H1 (cell line): Measurements from ENCODE around the gene TXK. TPM values are rescaled to one million over a fixed set of nuclear protein-coding genes. Genes with fewer than 3 reads are reported as not detected.

ENCODE experiments used
- CTCF ChIA-PET: fragments of 300-600 bp; sonication (Branson Sonifier 250); formaldehyde crosslinking; loops from one replicate; lab custom pipeline; 2021; ENCODE audit not compliant: partially characterized antibody; lab: Charles Lee
- POLR2A ChIA-PET: fragments of 300-600 bp; sonication (Branson Sonifier 250); formaldehyde crosslinking; loops from one replicate; lab custom pipeline; 2021; ENCODE audit warnings: inconsistent platforms; ENCODE audit not compliant: partially characterized antibody; lab: Charles Lee
- DNase-seq, 2 experiments: peaks; one replicate each; pipeline versions ENCODE4 v3.0.0 to v3.0.0-alpha.2; 2010 to 2022; ENCODE audit warnings: low spot score in 2 of 2, low read depth in 1 of 2, mixed read lengths in 1 of 2
- FAIRE-seq: peaks from 2 replicates; lab custom pipeline; 2011; peaks lifted over from hg19 to GRCh38; lab: Jason Lieb, UNC
- H2AFZ ChIP-seq: 2 replicates; pipeline ENCODE4 v1.8.1; 2012; ENCODE audit warnings: low read length, inconsistent platforms
- H2AK5ac ChIP-seq: 2 replicates; pipeline ENCODE4 v1.6.1; 2013; ENCODE audit warnings: low read depth, low read length
- H2BK120ac ChIP-seq: replicated peaks from 2 replicates; pipeline ENCODE3; 2013; ENCODE audit warnings: low read depth, low read length, inconsistent platforms
- H2BK12ac ChIP-seq: 2 replicates; pipeline ENCODE4 v1.6.1; 2013; ENCODE audit warnings: low read depth, low read length
- H2BK15ac ChIP-seq: 2 replicates; pipeline ENCODE4 v1.6.1; 2013; ENCODE audit warnings: low read length
- H2BK20ac ChIP-seq: 2 replicates; pipeline ENCODE4 v1.6.1; 2013; ENCODE audit warnings: low read length
- H2BK5ac ChIP-seq: 2 replicates; pipeline ENCODE4 v1.6.1; 2013; ENCODE audit warnings: low read depth, low read length
- H3K14ac ChIP-seq: 2 replicates; pipeline ENCODE4 v1.6.1; 2013; ENCODE audit warnings: inconsistent platforms; ENCODE audit not compliant: insufficient read length
- H3K18ac ChIP-seq: 2 replicates; pipeline ENCODE4 v1.6.1; 2013; ENCODE audit warnings: low read length; ENCODE audit errors: extremely low read depth
- H3K23ac ChIP-seq: 2 replicates; pipeline ENCODE4 v1.6.1; 2013; ENCODE audit warnings: inconsistent platforms; ENCODE audit not compliant: insufficient read length
- H3K23me2 ChIP-seq: 2 replicates; pipeline ENCODE4 v1.6.1; 2013; ENCODE audit warnings: low read depth, low read length
- H3K27ac ChIP-seq: 2 replicates; pipeline ENCODE4 v1.6.1; 2011; ENCODE audit warnings: low read depth, low read length, inconsistent platforms
- H3K27me3 ChIP-seq, 4 experiments: replicated peaks in 1 of 4; 1 replicate in 1 of 4; 2 replicates in 3 of 4; pipeline versions ENCODE4 v1.6.1 to v1.8.1; 2011 to 2013; ENCODE audit warnings: low read length in 3 of 4, mild to moderate bottlenecking in 3 of 4, inconsistent platforms in 2 of 4, mixed read lengths in 2 of 4, moderate library complexity in 1 of 4; ENCODE audit not compliant: control insufficient read depth in 3 of 4, insufficient read depth in 3 of 4; ENCODE audit errors: extremely low read depth in 1 of 4
- H3K36me3 ChIP-seq, 4 experiments: 2 replicates each; pipeline versions ENCODE4 v1.6.1 to v1.8.1; 2011 to 2013; ENCODE audit warnings: mild to moderate bottlenecking in 4 of 4, low read length in 3 of 4, moderate library complexity in 2 of 4, control low read depth in 1 of 4, inconsistent platforms in 1 of 4; ENCODE audit not compliant: insufficient read depth in 4 of 4, control insufficient read depth in 2 of 4
- H3K4ac ChIP-seq: replicated peaks from 2 replicates; pipeline ENCODE3; 2013; ENCODE audit warnings: low read length, low read depth, mixed read lengths, inconsistent platforms; ENCODE audit not compliant: insufficient read length
- H3K4me1 ChIP-seq, 4 experiments: replicated peaks in 1 of 4; 1 replicate in 1 of 4; 2 replicates in 3 of 4; pipeline versions ENCODE4 v1.6.1 to v1.8.1; 2011 to 2013; ENCODE audit warnings: low read length in 3 of 4, inconsistent platforms in 2 of 4, mixed read lengths in 1 of 4; ENCODE audit not compliant: insufficient read depth in 4 of 4, control insufficient read depth in 3 of 4
- H3K4me2 ChIP-seq, 2 experiments: 2 replicates each; pipeline versions ENCODE4 v1.6.1 to v1.8.1; 2011 to 2013; ENCODE audit warnings: low read depth in 2 of 2, low read length in 2 of 2, control low read depth in 1 of 2, inconsistent platforms in 1 of 2, mild to moderate bottlenecking in 1 of 2; ENCODE audit not compliant: insufficient read depth in 1 of 2
- H3K4me3 ChIP-seq, 4 experiments: fragments of 200-600, 300-600 bp in 1 of 4; sonication (generic), shearing (Covaris generic), sonication (Bioruptor Twin) in 1 of 4; 2 replicates each; pipeline versions ENCODE4 v1.5.1 to v1.8.1; 2011 to 2016; ENCODE audit warnings: low read length in 4 of 4, low read depth in 3 of 4, control low read depth in 2 of 4, inconsistent platforms in 2 of 4, mild to moderate bottlenecking in 2 of 4, mixed read lengths in 1 of 4, moderate library complexity in 1 of 4; ENCODE audit not compliant: insufficient read depth in 2 of 4; ENCODE audit errors: extremely low read depth in 1 of 4
- H3K56ac ChIP-seq: replicated peaks from 2 replicates; pipeline ENCODE3; 2013; ENCODE audit warnings: low read depth, mild to moderate bottlenecking, mixed read lengths, low read length, inconsistent platforms; ENCODE audit not compliant: insufficient read length
- H3K79me1 ChIP-seq: 2 replicates; pipeline ENCODE4 v1.6.1; 2013; ENCODE audit warnings: low read depth, low read length, control low read depth
- H3K79me2 ChIP-seq, 2 experiments: 2 replicates each; pipeline versions ENCODE4 v1.6.1 to v1.8.1; 2012 to 2013; ENCODE audit warnings: low read length in 2 of 2, mild to moderate bottlenecking in 2 of 2, inconsistent platforms in 1 of 2; ENCODE audit not compliant: insufficient read depth in 2 of 2, control insufficient read depth in 1 of 2
- H3K9ac ChIP-seq, 4 experiments: replicated peaks in 1 of 4; 1 replicate in 1 of 4; 2 replicates in 3 of 4; pipeline versions ENCODE4 v1.6.1 to v1.8.1; 2011 to 2013; ENCODE audit warnings: low read depth in 3 of 4, low read length in 3 of 4, control low read depth in 2 of 4, mild to moderate bottlenecking in 2 of 4, moderate library complexity in 2 of 4, inconsistent platforms in 1 of 4; ENCODE audit errors: extremely low read depth in 1 of 4
- H3K9me3 ChIP-seq, 2 experiments: 2 replicates each; pipeline versions ENCODE4 v1.6.1 to v1.8.1; 2012 to 2013; ENCODE audit warnings: mild to moderate bottlenecking in 2 of 2, moderate library complexity in 2 of 2, control low read depth in 1 of 2, inconsistent platforms in 1 of 2, low read depth in 1 of 2, low read length in 1 of 2, mixed read lengths in 1 of 2; ENCODE audit not compliant: insufficient read depth in 2 of 2
- H4K20me1 ChIP-seq, 2 experiments: replicated peaks in 1 of 2; 2 replicates each; pipeline versions ENCODE3 to v1.8.1; 2011 to 2013; ENCODE audit warnings: inconsistent platforms in 2 of 2, low read length in 2 of 2, mild to moderate bottlenecking in 1 of 2; ENCODE audit not compliant: insufficient read depth in 2 of 2, control insufficient read depth in 1 of 2
- H4K5ac ChIP-seq: 2 replicates; pipeline ENCODE4 v1.6.1; 2013; ENCODE audit warnings: low read length, low read depth, mixed read lengths, inconsistent platforms; ENCODE audit not compliant: insufficient read length
- H4K8ac ChIP-seq: 2 replicates; pipeline ENCODE4 v1.8.0; 2013; ENCODE audit warnings: mild to moderate bottlenecking, moderate library complexity, low read length, inconsistent platforms; ENCODE audit not compliant: insufficient read depth; ENCODE audit errors: extremely low read depth
- H4K91ac ChIP-seq: replicated peaks from 2 replicates; pipeline ENCODE3; 2013; ENCODE audit warnings: low read length, mixed read lengths, inconsistent platforms; ENCODE audit not compliant: insufficient read length
- CBX8 ChIP-seq: fragments of 300-800, 300-1000 bp; sonication (generic); IDR thresholded peaks from 2 replicates; pipeline ENCODE4 v1.7.1; 2016; ENCODE audit warnings: low read depth, low read length, borderline replicate concordance
- TEAD4 ChIP-seq: IDR thresholded peaks from 2 replicates; pipeline ENCODE4 v1.6.1; 2012; ENCODE audit warnings: low read depth, low read length, inconsistent platforms, mixed read lengths
- polyA plus RNA-seq, 7 experiments: library from polyadenylated mRNA; depleted of rRNA in 3 of 7; stranded (reverse) in 5 of 7; unstranded in 2 of 7; fragments of >200 nt in 5 of 7; fragments of 200-250 nt in 2 of 7; gene quantifications; 1 replicate in 5 of 7; 2 replicates in 1 of 7; 4 replicates in 1 of 7; pipeline versions ENCODE4 v1.2.1 to v1.2.3, GENCODE V29; 2011 to 2013; ENCODE audit warnings: missing spikeins in 2 of 7, mixed read lengths in 2 of 7
- total RNA-seq: library from RNA; stranded (reverse); fragmentation: NEBNext Ultra II Directional; extraction: Animal tissue kit (Norgen Biotek cat#: 25700); gene quantifications from 2 replicates; pipeline ENCODE4 v1.2.1, GENCODE V29; 2021

TXK gene
- total and polyA plus RNA-seq, 2 of the 8 experiments (the other 6 are each of a cell fraction or from before 2014, with no cell fraction given), result not detected

GRCh38 chr4:48027653-48028052, 106.4 kb downstream of the TXK start:
- Histone ChIP-seq H3K79me2 (no peaks in the 10 kb centered on the region), H3K36me3 (no peaks in the 10 kb centered on the region; a peak in 1 of 8 replicates), H3K27me3 (no peaks in the 10 kb centered on the region), H4K20me1 (no peaks in the 10 kb centered on the region), H3K4me1 (peaks cover 0 to 11% (median 0%) of the 10 kb centered on the region in 4 experiments; a peak in 4 of 7 replicates), H2BK12ac (no peak overlapping the region), H4K91ac (no peak overlapping the region), H3K27ac (no peak overlapping the region), H4K5ac (no peak overlapping the region), H3K56ac (no peak overlapping the region), H3K14ac (no peak overlapping the region), H2AK5ac (no peak overlapping the region), H3K18ac (no peak overlapping the region), H3K9me3 (no peaks in the 10 kb centered on the region), H3K4me3 (no peak overlapping the region), H3K4ac (no peak overlapping the region), H2BK15ac (no peak overlapping the region), H3K23me2 (no peaks in the 10 kb centered on the region), H2BK20ac (no peak overlapping the region), H3K79me1 (no peaks in the 10 kb centered on the region), H3K4me2 (no peak overlapping the region), H4K8ac (no peak overlapping the region), H3K9ac (no peak overlapping the region), H2BK5ac (no peak overlapping the region), H2AFZ (no peak overlapping the region), H3K23ac (no peak overlapping the region), H2BK120ac (no peak overlapping the region)
- TF ChIP-seq TEAD4 (no peak), CBX8 (no peak)
- ChIA-PET POLR2A (no interaction called here), CTCF (interaction anchor here (0.5 kb wide), 1 partner anchor 25 kb away, joined by 3 read pairs; no protein-coding TSS in a partner anchor)
- no peak for DNase-seq
- no peak for FAIRE-seq
